Testis (tissue), 2 donors: Measurements from ENCODE around the gene ADNP.

Source experiments
- CTCF ChIP-seq, 3 experiments: fragments of 450-650 bp in 2 of 3; fragments of 200-600 bp in 1 of 3; sonication (generic) in 1 of 3; IDR thresholded peaks; one replicate each; pipeline ENCODE4 v1.5.1; 2016 to 2019; ENCODE audit warnings: antibody characterized with exemption in 3 of 3, mild to moderate bottlenecking in 2 of 3, moderate library complexity in 1 of 3
- POLR2A ChIP-seq: fragments of 450-650 bp; IDR thresholded peaks from one replicate; pipeline ENCODE4 v1.6.1; 2017; ENCODE audit warnings: antibody characterized with exemption, mild to moderate bottlenecking, moderate library complexity

- TF ChIP-seq POLR2A: no peak
- TF ChIP-seq CTCF (IDR thresholded peaks at IDR 0.05): no peak
Measured at GRCh38 chr20:50898475-50898874, 32.8 kb downstream of the ADNP start.
